H1 (cell line): ENCODE results near the gene LUM. TPM values are rescaled to one million over a fixed set of nuclear protein-coding genes. Genes with fewer than 3 reads are reported as not detected.

ENCODE experiments used
- CTCF ChIA-PET: fragments of 300-600 bp; sonication (Branson Sonifier 250); formaldehyde crosslinking; loops from one replicate; lab custom pipeline; 2021; ENCODE audit not compliant: partially characterized antibody; lab: Charles Lee
- POLR2A ChIA-PET: fragments of 300-600 bp; sonication (Branson Sonifier 250); formaldehyde crosslinking; loops from one replicate; lab custom pipeline; 2021; ENCODE audit warnings: inconsistent platforms; ENCODE audit not compliant: partially characterized antibody; lab: Charles Lee
- DNase-seq, 2 experiments: peaks; one replicate each; pipeline versions ENCODE4 v3.0.0 to v3.0.0-alpha.2; 2010 to 2022; ENCODE audit warnings: low spot score in 2 of 2, low read depth in 1 of 2, mixed read lengths in 1 of 2
- FAIRE-seq: peaks from 2 replicates; lab custom pipeline; 2011; peaks lifted over from hg19 to GRCh38; lab: Jason Lieb, UNC
- H2AFZ ChIP-seq: 2 replicates; pipeline ENCODE4 v1.8.1; 2012; ENCODE audit warnings: low read length, inconsistent platforms
- H2AK5ac ChIP-seq: 2 replicates; pipeline ENCODE4 v1.6.1; 2013; ENCODE audit warnings: low read depth, low read length
- H2BK120ac ChIP-seq: replicated peaks from 2 replicates; pipeline ENCODE3; 2013; ENCODE audit warnings: low read depth, low read length, inconsistent platforms
- H2BK12ac ChIP-seq: 2 replicates; pipeline ENCODE4 v1.6.1; 2013; ENCODE audit warnings: low read depth, low read length
- H2BK15ac ChIP-seq: 2 replicates; pipeline ENCODE4 v1.6.1; 2013; ENCODE audit warnings: low read length
- H2BK20ac ChIP-seq: 2 replicates; pipeline ENCODE4 v1.6.1; 2013; ENCODE audit warnings: low read length
- H2BK5ac ChIP-seq: 2 replicates; pipeline ENCODE4 v1.6.1; 2013; ENCODE audit warnings: low read depth, low read length
- H3K14ac ChIP-seq: 2 replicates; pipeline ENCODE4 v1.6.1; 2013; ENCODE audit warnings: inconsistent platforms; ENCODE audit not compliant: insufficient read length
- H3K18ac ChIP-seq: 2 replicates; pipeline ENCODE4 v1.6.1; 2013; ENCODE audit warnings: low read length; ENCODE audit errors: extremely low read depth
- H3K23ac ChIP-seq: 2 replicates; pipeline ENCODE4 v1.6.1; 2013; ENCODE audit warnings: inconsistent platforms; ENCODE audit not compliant: insufficient read length
- H3K23me2 ChIP-seq: 2 replicates; pipeline ENCODE4 v1.6.1; 2013; ENCODE audit warnings: low read depth, low read length
- H3K27ac ChIP-seq: 2 replicates; pipeline ENCODE4 v1.6.1; 2011; ENCODE audit warnings: low read depth, low read length, inconsistent platforms
- H3K27me3 ChIP-seq, 4 experiments: replicated peaks in 1 of 4; 1 replicate in 1 of 4; 2 replicates in 3 of 4; pipeline versions ENCODE4 v1.6.1 to v1.8.1; 2011 to 2013; ENCODE audit warnings: low read length in 3 of 4, mild to moderate bottlenecking in 3 of 4, inconsistent platforms in 2 of 4, mixed read lengths in 2 of 4, moderate library complexity in 1 of 4; ENCODE audit not compliant: control insufficient read depth in 3 of 4, insufficient read depth in 3 of 4; ENCODE audit errors: extremely low read depth in 1 of 4
- H3K36me3 ChIP-seq, 4 experiments: 2 replicates each; pipeline versions ENCODE4 v1.6.1 to v1.8.1; 2011 to 2013; ENCODE audit warnings: mild to moderate bottlenecking in 4 of 4, low read length in 3 of 4, moderate library complexity in 2 of 4, control low read depth in 1 of 4, inconsistent platforms in 1 of 4; ENCODE audit not compliant: insufficient read depth in 4 of 4, control insufficient read depth in 2 of 4
- H3K4ac ChIP-seq: replicated peaks from 2 replicates; pipeline ENCODE3; 2013; ENCODE audit warnings: low read length, low read depth, mixed read lengths, inconsistent platforms; ENCODE audit not compliant: insufficient read length
- H3K4me1 ChIP-seq, 4 experiments: replicated peaks in 1 of 4; 1 replicate in 1 of 4; 2 replicates in 3 of 4; pipeline versions ENCODE4 v1.6.1 to v1.8.1; 2011 to 2013; ENCODE audit warnings: low read length in 3 of 4, inconsistent platforms in 2 of 4, mixed read lengths in 1 of 4; ENCODE audit not compliant: insufficient read depth in 4 of 4, control insufficient read depth in 3 of 4
- H3K4me2 ChIP-seq, 2 experiments: 2 replicates each; pipeline versions ENCODE4 v1.6.1 to v1.8.1; 2011 to 2013; ENCODE audit warnings: low read depth in 2 of 2, low read length in 2 of 2, control low read depth in 1 of 2, inconsistent platforms in 1 of 2, mild to moderate bottlenecking in 1 of 2; ENCODE audit not compliant: insufficient read depth in 1 of 2
- H3K4me3 ChIP-seq, 4 experiments: fragments of 200-600, 300-600 bp in 1 of 4; sonication (generic), shearing (Covaris generic), sonication (Bioruptor Twin) in 1 of 4; 2 replicates each; pipeline versions ENCODE4 v1.5.1 to v1.8.1; 2011 to 2016; ENCODE audit warnings: low read length in 4 of 4, low read depth in 3 of 4, control low read depth in 2 of 4, inconsistent platforms in 2 of 4, mild to moderate bottlenecking in 2 of 4, mixed read lengths in 1 of 4, moderate library complexity in 1 of 4; ENCODE audit not compliant: insufficient read depth in 2 of 4; ENCODE audit errors: extremely low read depth in 1 of 4
- H3K56ac ChIP-seq: replicated peaks from 2 replicates; pipeline ENCODE3; 2013; ENCODE audit warnings: low read depth, mild to moderate bottlenecking, mixed read lengths, low read length, inconsistent platforms; ENCODE audit not compliant: insufficient read length
- H3K79me1 ChIP-seq: 2 replicates; pipeline ENCODE4 v1.6.1; 2013; ENCODE audit warnings: low read depth, low read length, control low read depth
- H3K79me2 ChIP-seq, 2 experiments: 2 replicates each; pipeline versions ENCODE4 v1.6.1 to v1.8.1; 2012 to 2013; ENCODE audit warnings: low read length in 2 of 2, mild to moderate bottlenecking in 2 of 2, inconsistent platforms in 1 of 2; ENCODE audit not compliant: insufficient read depth in 2 of 2, control insufficient read depth in 1 of 2
- H3K9ac ChIP-seq, 4 experiments: replicated peaks in 1 of 4; 1 replicate in 1 of 4; 2 replicates in 3 of 4; pipeline versions ENCODE4 v1.6.1 to v1.8.1; 2011 to 2013; ENCODE audit warnings: low read depth in 3 of 4, low read length in 3 of 4, control low read depth in 2 of 4, mild to moderate bottlenecking in 2 of 4, moderate library complexity in 2 of 4, inconsistent platforms in 1 of 4; ENCODE audit errors: extremely low read depth in 1 of 4
- H3K9me3 ChIP-seq, 2 experiments: 2 replicates each; pipeline versions ENCODE4 v1.6.1 to v1.8.1; 2012 to 2013; ENCODE audit warnings: mild to moderate bottlenecking in 2 of 2, moderate library complexity in 2 of 2, control low read depth in 1 of 2, inconsistent platforms in 1 of 2, low read depth in 1 of 2, low read length in 1 of 2, mixed read lengths in 1 of 2; ENCODE audit not compliant: insufficient read depth in 2 of 2
- H4K20me1 ChIP-seq, 2 experiments: replicated peaks in 1 of 2; 2 replicates each; pipeline versions ENCODE3 to v1.8.1; 2011 to 2013; ENCODE audit warnings: inconsistent platforms in 2 of 2, low read length in 2 of 2, mild to moderate bottlenecking in 1 of 2; ENCODE audit not compliant: insufficient read depth in 2 of 2, control insufficient read depth in 1 of 2
- H4K5ac ChIP-seq: 2 replicates; pipeline ENCODE4 v1.6.1; 2013; ENCODE audit warnings: low read length, low read depth, mixed read lengths, inconsistent platforms; ENCODE audit not compliant: insufficient read length
- H4K8ac ChIP-seq: 2 replicates; pipeline ENCODE4 v1.8.0; 2013; ENCODE audit warnings: mild to moderate bottlenecking, moderate library complexity, low read length, inconsistent platforms; ENCODE audit not compliant: insufficient read depth; ENCODE audit errors: extremely low read depth
- H4K91ac ChIP-seq: replicated peaks from 2 replicates; pipeline ENCODE3; 2013; ENCODE audit warnings: low read length, mixed read lengths, inconsistent platforms; ENCODE audit not compliant: insufficient read length
- EP300 ChIP-seq, 2 experiments: IDR thresholded peaks; 1 replicate in 1 of 2; 2 replicates in 1 of 2; pipeline ENCODE4 v1.6.1; 2011 to 2012; ENCODE audit warnings: low read depth in 2 of 2, low read length in 2 of 2, mild to moderate bottlenecking in 2 of 2, borderline replicate concordance in 1 of 2, inconsistent platforms in 1 of 2, moderate library complexity in 1 of 2
- KDM5A ChIP-seq: fragments of 200-600 bp; IDR thresholded peaks from 2 replicates; pipeline ENCODE4 v1.7.1; 2012; ENCODE audit warnings: mild to moderate bottlenecking, low read length, inconsistent platforms, mixed read lengths
- polyA plus RNA-seq, 7 experiments: library from polyadenylated mRNA; depleted of rRNA in 3 of 7; stranded (reverse) in 5 of 7; unstranded in 2 of 7; fragments of >200 nt in 5 of 7; fragments of 200-250 nt in 2 of 7; gene quantifications; 1 replicate in 5 of 7; 2 replicates in 1 of 7; 4 replicates in 1 of 7; pipeline versions ENCODE4 v1.2.1 to v1.2.3, GENCODE V29; 2011 to 2013; ENCODE audit warnings: missing spikeins in 2 of 7, mixed read lengths in 2 of 7
- total RNA-seq: library from RNA; stranded (reverse); fragmentation: NEBNext Ultra II Directional; extraction: Animal tissue kit (Norgen Biotek cat#: 25700); gene quantifications from 2 replicates; pipeline ENCODE4 v1.2.1, GENCODE V29; 2021

The LUM gene
- total and polyA plus RNA-seq, 2 of the 8 experiments (the other 6 are each of a cell fraction or from before 2014, with no cell fraction given), result not detected

DNA sequence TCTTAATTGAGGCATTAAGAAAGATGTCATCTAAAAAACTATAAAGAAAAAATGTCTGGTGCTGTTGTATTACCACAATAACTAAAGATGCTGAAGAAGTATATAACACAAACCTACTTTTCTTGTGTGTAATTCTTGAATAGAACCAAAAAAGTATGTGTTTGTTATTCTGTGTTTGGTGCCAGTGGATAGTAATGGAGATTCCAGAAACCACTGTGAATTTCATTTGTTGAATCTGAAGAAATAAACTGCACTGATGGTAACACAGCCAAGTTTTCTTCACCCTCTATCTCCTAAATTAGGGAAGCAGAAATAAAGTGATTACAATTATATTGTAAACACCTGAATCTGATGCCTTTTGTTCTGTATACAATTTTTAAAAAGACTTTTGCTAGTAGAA, 40.4 kb downstream of the LUM start:
- no peaks in the 10 kb centered on the region for H3K79me1 ChIP-seq
- DNase-seq, result no peak
- FAIRE-seq, result no peak
- H3K9me3 ChIP-seq, result no peaks in the 10 kb centered on the region
- H3K23ac ChIP-seq, result no peak overlapping the region
- no peaks in the 10 kb centered on the region for H3K36me3 ChIP-seq
- no peak overlapping the region for H3K27ac ChIP-seq
- H3K18ac ChIP-seq, result no peak overlapping the region
- no peaks in the 10 kb centered on the region for H3K23me2 ChIP-seq
- H3K4me3 ChIP-seq, result no peak overlapping the region
- no peak overlapping the region for H2BK20ac ChIP-seq
- no peak overlapping the region for H4K8ac ChIP-seq
- TF ChIP-seq EP300 (IDR thresholded peaks at IDR 0.05; ENCODE audit: borderline replicate concordance in 1 of 2, low read depth in 2 of 2, low read length in 2 of 2) (no peak), KDM5A (no peak)
- no peaks in the 10 kb centered on the region for H3K79me2 ChIP-seq
- H2BK15ac ChIP-seq, result no peak overlapping the region
- no peak overlapping the region for H2AFZ ChIP-seq
- ChIA-PET CTCF (interaction anchor here (1.6 kb wide), 1 partner anchor 38 kb away, joined by 4 read pairs; no protein-coding TSS in a partner anchor), POLR2A (no interaction called here)
- H4K91ac ChIP-seq, result no peak overlapping the region
- H3K56ac ChIP-seq, result no peak overlapping the region
- no peak overlapping the region for H4K5ac ChIP-seq
- no peak overlapping the region for H2BK12ac ChIP-seq
- no peak overlapping the region for H3K9ac ChIP-seq
- no peak overlapping the region for H3K4ac ChIP-seq
- H2BK120ac ChIP-seq, result no peak overlapping the region
- no peak overlapping the region for H2BK5ac ChIP-seq
- H2AK5ac ChIP-seq, result no peak overlapping the region
- no peak overlapping the region for H3K4me2 ChIP-seq
- H3K14ac ChIP-seq, result no peak overlapping the region
- no peaks in the 10 kb centered on the region for H3K27me3 ChIP-seq
- no peaks in the 10 kb centered on the region for H3K4me1 ChIP-seq
- no peaks in the 10 kb centered on the region for H4K20me1 ChIP-seq
